K562 (cell line): ENCODE results near the gene CPNE8.

Experiments used
- CREB1 ChIP-seq, 2 experiments: sonication (generic) in 1 of 2; formaldehyde crosslinking in 1 of 2; IDR thresholded peaks; 2 replicates each; pipeline versions ENCODE4 v1.6.1 to v1.8.0; 2012 to 2022; ENCODE audit warnings: inconsistent platforms in 1 of 2, mild to moderate bottlenecking in 1 of 2, missing genetic modification reagents in 1 of 2, moderate library complexity in 1 of 2
- DIDO1 ChIP-seq: fragments of 450-650 bp; IDR thresholded peaks from 2 replicates; pipeline ENCODE4 v1.6.1; 2016; ENCODE audit warnings: low read depth, missing biosample characterization, missing genetic modification characterization
- ELF1 ChIP-seq: fragments of 200-800 bp; sonication (Bioruptor generic); IDR thresholded peaks from 2 replicates; pipeline ENCODE4 v1.6.1; 2016; ENCODE audit warnings: missing genetic modification characterization, missing compliant biosample characterization
- MEF2A ChIP-seq: IDR thresholded peaks from 2 replicates; pipeline ENCODE4 v1.6.1; 2011; ENCODE audit warnings: low read depth, mild to moderate bottlenecking, low read length, moderate library complexity; ENCODE audit not compliant: control insufficient read depth
- PHF21A ChIP-seq: fragments of 450-650 bp; IDR thresholded peaks from 2 replicates; pipeline ENCODE4 v1.6.1; 2017; ENCODE audit warnings: low read depth, borderline replicate concordance
- ZNF24 ChIP-seq: fragments of 450-650 bp; IDR thresholded peaks from 2 replicates; pipeline ENCODE4 v1.6.1; 2016
- ZNF407 ChIP-seq: fragments of 450-650 bp; IDR thresholded peaks from 2 replicates; pipeline ENCODE4 v1.6.1; 2016; ENCODE audit warnings: low read depth
- TF ChIP-seq, protein P1 (sequence below): fragments of 450-650 bp; formaldehyde crosslinking; conservative IDR thresholded peaks from 2 replicates; pipeline ENCODE4 v1.4.0; 2022; ENCODE audit warnings: mild to moderate bottlenecking, missing genetic modification characterization
- TF ChIP-seq, protein P2 (sequence below): fragments of 250-450 bp; sonication (Bioruptor Pico); IDR thresholded peaks from 2 replicates; pipeline ENCODE4 v1.8.0; 2022; ENCODE audit warnings: moderate library complexity, mild to moderate bottlenecking, inconsistent platforms

GRCh38 chr12:38785381-38785780, 120.0 kb downstream of the CPNE8 start:
- TF ChIP-seq DIDO1 (no peak), CREB1 (IDR thresholded peaks at IDR 0.05) (no peak), CREB1 (CRISPR knock-in tag; IDR thresholded peaks at IDR 0.05) (no peak), PHF21A (no peak), ZNF407 (no peak), ZNF24 (no peak), ELF1 (tag) (no peak), MEF2A (no peak)
- TF ChIP-seq, protein P1, sequence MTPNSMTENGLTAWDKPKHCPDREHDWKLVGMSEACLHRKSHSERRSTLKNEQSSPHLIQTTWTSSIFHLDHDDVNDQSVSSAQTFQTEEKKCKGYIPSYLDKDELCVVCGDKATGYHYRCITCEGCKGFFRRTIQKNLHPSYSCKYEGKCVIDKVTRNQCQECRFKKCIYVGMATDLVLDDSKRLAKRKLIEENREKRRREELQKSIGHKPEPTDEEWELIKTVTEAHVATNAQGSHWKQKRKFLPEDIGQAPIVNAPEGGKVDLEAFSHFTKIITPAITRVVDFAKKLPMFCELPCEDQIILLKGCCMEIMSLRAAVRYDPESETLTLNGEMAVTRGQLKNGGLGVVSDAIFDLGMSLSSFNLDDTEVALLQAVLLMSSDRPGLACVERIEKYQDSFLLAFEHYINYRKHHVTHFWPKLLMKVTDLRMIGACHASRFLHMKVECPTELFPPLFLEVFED (CRISPR knock-in tag) = no peak
- TF ChIP-seq, protein P2, sequence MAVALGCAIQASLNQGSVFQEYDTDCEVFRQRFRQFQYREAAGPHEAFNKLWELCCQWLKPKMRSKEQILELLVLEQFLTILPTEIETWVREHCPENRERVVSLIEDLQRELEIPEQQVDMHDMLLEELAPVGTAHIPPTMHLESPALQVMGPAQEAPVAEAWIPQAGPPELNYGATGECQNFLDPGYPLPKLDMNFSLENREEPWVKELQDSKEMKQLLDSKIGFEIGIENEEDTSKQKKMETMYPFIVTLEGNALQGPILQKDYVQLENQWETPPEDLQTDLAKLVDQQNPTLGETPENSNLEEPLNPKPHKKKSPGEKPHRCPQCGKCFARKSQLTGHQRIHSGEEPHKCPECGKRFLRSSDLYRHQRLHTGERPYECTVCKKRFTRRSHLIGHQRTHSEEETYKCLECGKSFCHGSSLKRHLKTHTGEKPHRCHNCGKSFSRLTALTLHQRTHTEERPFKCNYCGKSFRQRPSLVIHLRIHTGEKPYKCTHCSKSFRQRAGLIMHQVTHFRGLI (CRISPR knock-in tag) = no peak
